Activated naive CD8-positive, alpha-beta T cell (primary cell): Measurements from ENCODE around the gene USH2A.

ENCODE experiments used
- H3K27ac Mint-ChIP-seq: one replicate; pipeline ENCODE4 v1.8.0; 2021; ENCODE audit warnings: mixed read lengths
- H3K27me3 Mint-ChIP-seq: one replicate; pipeline ENCODE4 v1.8.0; 2021; ENCODE audit warnings: mixed read lengths
- H3K36me3 Mint-ChIP-seq: one replicate; pipeline ENCODE4 v1.8.0; 2021; ENCODE audit warnings: mixed read lengths
- H3K4me1 Mint-ChIP-seq: one replicate; pipeline ENCODE4 v1.8.0; 2021; ENCODE audit warnings: low read depth, mixed read lengths
- H3K4me3 Mint-ChIP-seq: one replicate; pipeline ENCODE4 v1.8.0; 2021; ENCODE audit warnings: mild to moderate bottlenecking, mixed read lengths
- H3K9me3 Mint-ChIP-seq: one replicate; pipeline ENCODE4 v1.8.0; 2021; ENCODE audit warnings: low read depth, mixed read lengths

The USH2A gene

GRCh38 chr1:215720126-215720525 is 703.1 kb downstream of the USH2A start:
- H3K4me1 Mint-ChIP-seq, result no peaks in the 10 kb centered on the region
- H3K27ac Mint-ChIP-seq, result no peak overlapping the region
- H3K4me3 Mint-ChIP-seq, result no peak overlapping the region
- H3K27me3 Mint-ChIP-seq, result no peaks in the 10 kb centered on the region
- H3K9me3 Mint-ChIP-seq, result no peaks in the 10 kb centered on the region
- H3K36me3 Mint-ChIP-seq, result no peaks in the 10 kb centered on the region

- no peaks in the 10 kb centered on the region for H3K36me3 Mint-ChIP-seq
- no peaks in the 10 kb centered on the region for H3K27me3 Mint-ChIP-seq
- no peaks in the 10 kb centered on the region for H3K9me3 Mint-ChIP-seq
- H3K4me3 Mint-ChIP-seq, result no peak overlapping the region
- no peaks in the 10 kb centered on the region for H3K4me1 Mint-ChIP-seq
- H3K27ac Mint-ChIP-seq, result no peak overlapping the region
Measured at GRCh38 chr1:215719552-215719951, 703.7 kb downstream of the USH2A start.

GRCh38 chr1:215718575-215719287 is 704.5 kb downstream of the USH2A start:
- no peaks in the 10 kb centered on the region for H3K36me3 Mint-ChIP-seq
- no peak overlapping the region for H3K4me3 Mint-ChIP-seq
- no peak overlapping the region for H3K27ac Mint-ChIP-seq
- H3K9me3 Mint-ChIP-seq, result no peaks in the 10 kb centered on the region
- no peaks in the 10 kb centered on the region for H3K4me1 Mint-ChIP-seq
- H3K27me3 Mint-ChIP-seq, result no peaks in the 10 kb centered on the region

DNA sequence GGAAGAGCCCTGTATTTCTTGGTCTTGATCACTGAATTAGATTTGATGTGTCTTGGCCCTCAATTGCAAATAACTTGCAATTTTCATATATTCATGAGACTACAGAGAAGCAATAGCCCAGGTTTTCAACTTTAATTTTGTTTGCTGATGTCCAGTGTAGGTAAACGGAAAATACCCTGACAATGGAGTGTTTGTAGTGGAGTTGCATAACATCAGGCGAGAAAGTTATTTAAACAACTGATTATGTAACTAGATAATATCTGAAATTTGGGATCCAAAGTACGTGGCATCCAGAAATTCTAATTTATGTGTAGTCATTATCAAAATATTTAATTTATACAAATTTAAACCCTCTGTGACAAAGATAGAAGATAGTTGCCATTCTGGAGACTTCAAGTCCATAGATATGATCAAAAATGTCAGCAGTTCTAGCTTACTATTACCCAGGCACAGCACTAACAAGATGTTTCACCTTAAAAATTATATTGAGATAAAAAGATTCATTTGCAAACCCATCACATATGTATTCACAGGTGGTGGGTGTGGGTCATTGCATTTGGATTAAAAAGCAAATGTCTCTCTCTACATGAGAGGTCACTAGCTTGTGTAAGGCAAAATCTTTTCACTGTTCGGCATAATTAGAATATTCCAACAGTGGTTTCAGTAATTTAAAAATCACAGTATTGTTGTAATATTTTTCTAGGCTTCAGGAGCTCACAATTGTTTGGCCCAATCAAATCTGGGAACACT is 705.4 kb downstream of the USH2A start:
- H3K4me3 Mint-ChIP-seq, result no peak overlapping the region
- H3K36me3 Mint-ChIP-seq, result no peaks in the 10 kb centered on the region
- H3K9me3 Mint-ChIP-seq, result no peaks in the 10 kb centered on the region
- no peak overlapping the region for H3K27ac Mint-ChIP-seq
- no peaks in the 10 kb centered on the region for H3K4me1 Mint-ChIP-seq
- H3K27me3 Mint-ChIP-seq, result no peaks in the 10 kb centered on the region

- Mint-ChIP-seq H3K4me1 (no peaks in the 10 kb centered on the region), H3K4me3 (no peak overlapping the region), H3K36me3 (no peaks in the 10 kb centered on the region)
Measured at GRCh38 chr1:215710899-215711225, 712.4 kb downstream of the USH2A start.

GRCh38 chr1:215710036-215710898 is 713.0 kb downstream of the USH2A start:
- no peak overlapping the region for H3K4me3 Mint-ChIP-seq
- no peaks in the 10 kb centered on the region for H3K4me1 Mint-ChIP-seq
- H3K9me3 Mint-ChIP-seq, result no peaks in the 10 kb centered on the region
- peaks cover 3% of the 10 kb centered on the region for H3K27me3 Mint-ChIP-seq
- H3K27ac Mint-ChIP-seq, result no peak overlapping the region
- no peaks in the 10 kb centered on the region for H3K36me3 Mint-ChIP-seq

More at GRCh38 chr1:215710899-215711225, 712.4 kb downstream of the USH2A start:
- Mint-ChIP-seq H3K9me3 (no peaks in the 10 kb centered on the region), H3K27me3 (peaks cover 2% of the 10 kb centered on the region), H3K27ac (no peak overlapping the region)

GRCh38 chr1:215704089-215704860 is 719.0 kb downstream of the USH2A start:
- H3K27ac Mint-ChIP-seq, result no peak overlapping the region
- no peaks in the 10 kb centered on the region for H3K36me3 Mint-ChIP-seq
- no peak overlapping the region for H3K4me3 Mint-ChIP-seq
- H3K27me3 Mint-ChIP-seq, result peaks cover 6% of the 10 kb centered on the region
- H3K9me3 Mint-ChIP-seq, result peaks cover 2% of the 10 kb centered on the region
- no peaks in the 10 kb centered on the region for H3K4me1 Mint-ChIP-seq

DNA sequence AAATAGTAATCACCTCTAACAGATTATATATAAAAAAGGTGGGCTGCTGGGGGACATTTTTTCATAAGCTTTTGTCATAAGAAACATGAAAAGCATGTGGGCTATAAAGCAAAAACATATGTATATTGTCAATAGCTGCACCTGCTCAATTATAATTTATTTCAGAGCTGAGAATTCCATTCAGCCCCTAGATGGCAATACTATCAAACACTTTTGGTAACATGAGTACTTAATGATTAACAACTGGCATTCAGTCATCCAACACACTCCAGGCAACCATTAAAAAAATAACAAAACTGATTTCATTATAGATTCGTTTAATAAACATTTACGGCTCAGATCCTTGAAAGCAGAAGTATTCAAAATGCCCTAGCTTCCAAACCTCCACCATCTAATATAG is 741.0 kb downstream of the USH2A start:
- no peaks in the 10 kb centered on the region for H3K27me3 Mint-ChIP-seq
- H3K27ac Mint-ChIP-seq, result no peak overlapping the region
- H3K9me3 Mint-ChIP-seq, result no peaks in the 10 kb centered on the region
- H3K4me1 Mint-ChIP-seq, result no peaks in the 10 kb centered on the region
- no peaks in the 10 kb centered on the region for H3K36me3 Mint-ChIP-seq
- H3K4me3 Mint-ChIP-seq, result no peak overlapping the region

GRCh38 chr1:215681041-215681440 is 742.2 kb downstream of the USH2A start:
- Mint-ChIP-seq H3K27me3 (no peaks in the 10 kb centered on the region), H3K9me3 (no peaks in the 10 kb centered on the region), H3K36me3 (no peaks in the 10 kb centered on the region), H3K4me3 (no peak overlapping the region), H3K4me1 (no peaks in the 10 kb centered on the region), H3K27ac (no peak overlapping the region)

- no peak overlapping the region for H3K27ac Mint-ChIP-seq
- no peaks in the 10 kb centered on the region for H3K36me3 Mint-ChIP-seq
- no peak overlapping the region for H3K4me3 Mint-ChIP-seq
- no peaks in the 10 kb centered on the region for H3K9me3 Mint-ChIP-seq
- H3K4me1 Mint-ChIP-seq, result no peaks in the 10 kb centered on the region
- H3K27me3 Mint-ChIP-seq, result no peaks in the 10 kb centered on the region
Measured at GRCh38 chr1:215679231-215679630, 744.0 kb downstream of the USH2A start.

DNA sequence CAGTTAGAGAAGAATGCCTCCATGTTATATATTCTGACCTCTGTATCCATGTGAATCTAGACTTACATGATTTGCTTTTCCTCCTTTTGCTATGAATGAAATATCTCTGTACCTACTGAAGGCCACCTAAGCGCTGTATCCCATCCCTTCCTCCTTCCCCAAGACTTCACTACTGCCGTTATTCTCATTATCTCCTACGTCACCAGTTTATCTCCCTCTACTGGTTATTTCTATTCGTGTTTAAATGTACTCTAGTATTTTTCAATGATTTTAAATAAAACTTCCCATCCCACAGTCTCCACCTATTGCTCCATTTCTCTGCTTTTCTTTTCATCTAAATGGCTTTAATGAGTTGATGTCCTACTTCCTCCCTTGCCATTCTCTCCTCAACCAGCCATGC is 746.1 kb downstream of the USH2A start:
- Mint-ChIP-seq H3K27ac (no peak overlapping the region), H3K36me3 (no peaks in the 10 kb centered on the region), H3K9me3 (no peaks in the 10 kb centered on the region), H3K4me1 (no peaks in the 10 kb centered on the region), H3K27me3 (no peaks in the 10 kb centered on the region), H3K4me3 (no peak overlapping the region)

GRCh38 chr1:215673943-215674342 is 749.3 kb downstream of the USH2A start:
- Mint-ChIP-seq H3K9me3 (no peaks in the 10 kb centered on the region), H3K27ac (no peak overlapping the region), H3K27me3 (peaks cover 2% of the 10 kb centered on the region), H3K36me3 (no peaks in the 10 kb centered on the region), H3K4me1 (no peaks in the 10 kb centered on the region), H3K4me3 (no peak overlapping the region)

DNA sequence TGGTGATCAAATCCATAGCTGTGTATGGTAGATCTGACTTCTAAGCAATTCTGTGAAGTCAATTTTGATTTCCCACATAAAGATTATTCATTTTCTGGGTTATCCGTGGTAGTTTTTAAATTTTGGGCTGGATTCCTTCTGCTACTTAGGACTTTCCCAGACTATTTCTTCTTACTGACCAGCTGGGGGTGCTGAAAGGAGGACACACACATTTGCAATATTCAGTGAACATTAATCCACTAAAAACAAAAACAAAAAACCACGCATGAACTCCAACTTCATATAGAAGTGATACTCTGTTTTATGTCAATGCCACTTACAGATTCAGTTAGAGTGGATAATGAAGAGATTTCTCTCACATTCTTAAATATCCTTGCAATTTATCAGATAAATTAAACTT is 750.8 kb downstream of the USH2A start:
- Mint-ChIP-seq H3K9me3 (no peaks in the 10 kb centered on the region), H3K36me3 (no peaks in the 10 kb centered on the region), H3K27ac (no peak overlapping the region), H3K4me1 (no peaks in the 10 kb centered on the region), H3K27me3 (peaks cover 2% of the 10 kb centered on the region), H3K4me3 (no peak overlapping the region)

DNA sequence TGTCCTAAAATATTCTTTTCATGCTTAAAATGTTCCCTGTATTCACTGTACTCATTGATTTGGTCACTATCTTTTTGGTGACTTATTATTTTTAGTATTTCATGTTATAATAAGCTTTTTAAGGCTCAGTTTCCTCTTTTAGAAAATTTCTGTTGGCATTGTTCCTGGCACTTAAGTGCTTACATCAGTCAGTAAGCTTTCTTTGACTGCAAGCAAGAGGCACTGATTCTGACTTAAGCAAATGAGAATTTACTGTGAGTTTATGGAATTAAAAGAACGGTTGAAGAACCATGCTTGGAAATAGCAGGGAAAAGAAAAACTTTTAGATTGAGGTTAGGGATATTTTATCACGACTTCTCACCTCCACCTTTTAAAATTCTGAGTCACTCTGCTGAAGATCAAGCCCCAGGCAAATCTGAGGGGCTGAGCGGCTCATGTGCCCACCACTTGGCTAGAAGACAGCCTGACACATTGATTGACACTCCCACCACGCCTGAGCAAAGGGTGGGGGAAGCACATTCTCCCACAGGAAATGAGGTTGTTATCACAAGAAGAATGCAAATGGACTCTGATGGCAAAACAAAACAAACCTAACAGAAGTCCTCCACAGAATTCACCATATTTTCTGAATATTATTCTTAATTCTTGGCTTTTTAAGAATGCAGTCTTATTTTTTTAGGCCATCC is 753.3 kb downstream of the USH2A start:
- Mint-ChIP-seq H3K27ac (no peak overlapping the region), H3K36me3 (no peaks in the 10 kb centered on the region), H3K9me3 (no peaks in the 10 kb centered on the region), H3K4me1 (no peaks in the 10 kb centered on the region), H3K4me3 (no peak overlapping the region), H3K27me3 (peaks cover 5% of the 10 kb centered on the region)
